HUES48 (cell line): ENCODE data around the gene SLC30A2.

ENCODE experiments used
- H3K27ac ChIP-seq: one replicate; pipeline ENCODE4 v1.7.0; 2013; ENCODE audit warnings: low read depth, low read length, inconsistent platforms
- H3K27me3 ChIP-seq: 2 replicates; pipeline ENCODE4 v1.6.1; 2013; ENCODE audit warnings: mild to moderate bottlenecking, low read length; ENCODE audit not compliant: control insufficient read depth, insufficient read depth
- H3K36me3 ChIP-seq: 2 replicates; pipeline ENCODE4 v1.6.1; 2013; ENCODE audit warnings: low read length; ENCODE audit not compliant: control insufficient read depth, insufficient read depth
- H3K4me1 ChIP-seq: 2 replicates; pipeline ENCODE4 v1.6.1; 2013; ENCODE audit warnings: mild to moderate bottlenecking, low read length; ENCODE audit not compliant: control insufficient read depth, insufficient read depth
- H3K4me3 ChIP-seq: 2 replicates; pipeline ENCODE4 v1.5.1; 2013; ENCODE audit warnings: mild to moderate bottlenecking, low read depth, low read length
- H3K9ac ChIP-seq: 2 replicates; pipeline ENCODE4 v1.6.1; 2013; ENCODE audit warnings: mild to moderate bottlenecking, low read depth, low read length, moderate library complexity
- H3K9me3 ChIP-seq: 2 replicates; pipeline ENCODE4 v1.6.1; 2013; ENCODE audit warnings: low read length; ENCODE audit not compliant: control insufficient read depth, insufficient read depth

Gene SLC30A2

DNA sequence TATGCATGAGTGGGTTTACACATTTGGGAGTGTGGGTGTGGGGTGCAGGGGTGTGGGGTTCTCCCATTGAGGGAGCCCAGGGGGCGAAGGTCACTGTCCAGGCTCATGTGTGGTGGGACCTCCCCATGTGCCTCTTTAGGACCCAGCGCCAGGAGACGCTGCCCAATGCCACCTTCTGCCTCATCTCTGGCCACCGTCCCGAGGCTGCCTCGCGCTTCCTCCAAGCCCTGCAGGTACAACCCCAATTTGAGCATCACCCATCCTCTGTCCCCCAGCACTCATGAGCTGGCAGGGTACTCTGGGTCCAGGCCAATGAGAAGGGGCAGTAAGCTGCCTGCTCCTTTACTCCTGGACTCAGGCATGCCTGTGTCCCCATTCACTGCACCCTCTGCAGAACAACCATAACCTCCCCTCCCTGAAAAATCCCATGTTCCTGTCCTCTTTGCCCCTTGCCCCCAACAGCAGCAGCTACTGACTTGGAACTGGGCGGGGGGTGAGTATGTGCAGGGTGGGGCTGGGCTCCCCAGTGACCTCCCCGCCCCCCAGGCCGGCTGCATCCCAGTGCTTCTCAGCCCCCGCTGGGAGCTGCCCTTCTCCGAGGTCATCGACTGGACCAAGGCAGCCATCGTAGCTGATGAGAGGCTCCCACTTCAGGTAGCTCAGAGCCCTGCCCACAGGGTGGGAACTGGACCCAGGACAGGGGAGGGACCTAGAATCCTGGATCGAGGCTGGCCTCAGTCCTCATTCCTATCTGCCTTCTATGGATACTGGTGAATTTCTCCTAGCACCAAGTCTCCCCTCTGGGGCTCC is 16.7 kb downstream of the SLC30A2 start:
- no peak overlapping the region for H3K4me3 ChIP-seq
- H3K36me3 ChIP-seq, result no peaks in the 10 kb centered on the region
- peaks cover 17% of the 10 kb centered on the region for H3K27me3 ChIP-seq
- H3K4me1 ChIP-seq, result no peaks in the 10 kb centered on the region
- no peak overlapping the region for H3K9ac ChIP-seq
- H3K27ac ChIP-seq, result no peak overlapping the region
- no peaks in the 10 kb centered on the region for H3K9me3 ChIP-seq

DNA sequence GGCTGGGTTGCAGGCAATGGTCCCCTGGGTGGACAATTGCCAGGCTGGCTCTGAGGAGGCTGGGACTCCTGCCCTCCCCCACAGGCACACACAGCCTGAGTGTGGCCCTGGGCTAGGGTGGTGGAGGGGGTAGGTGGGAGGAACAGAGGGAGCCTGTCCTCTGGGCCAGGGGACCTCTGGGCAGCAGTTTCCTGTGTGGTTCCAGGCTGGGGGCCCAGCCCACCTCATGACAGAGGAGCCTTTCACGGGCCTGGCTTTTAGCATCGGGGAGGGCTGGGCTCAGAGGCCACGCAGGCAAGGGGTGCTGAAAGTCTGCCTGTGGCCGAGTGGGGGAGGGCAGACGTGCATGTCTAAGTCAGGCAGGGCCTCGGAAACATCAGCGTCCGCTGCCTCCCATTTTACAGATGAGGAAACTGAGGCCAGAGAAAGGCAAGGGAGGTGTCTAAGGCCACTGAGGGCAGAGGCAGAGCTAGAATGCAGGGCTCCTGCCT is 17.4 kb downstream of the SLC30A2 start:
- no peaks in the 10 kb centered on the region for H3K9me3 ChIP-seq
- no peak overlapping the region for H3K9ac ChIP-seq
- H3K27ac ChIP-seq, result no peak overlapping the region
- H3K4me3 ChIP-seq, result no peak overlapping the region
- peaks cover 9% of the 10 kb centered on the region for H3K27me3 ChIP-seq
- H3K4me1 ChIP-seq, result no peaks in the 10 kb centered on the region
- H3K36me3 ChIP-seq, result no peaks in the 10 kb centered on the region

DNA sequence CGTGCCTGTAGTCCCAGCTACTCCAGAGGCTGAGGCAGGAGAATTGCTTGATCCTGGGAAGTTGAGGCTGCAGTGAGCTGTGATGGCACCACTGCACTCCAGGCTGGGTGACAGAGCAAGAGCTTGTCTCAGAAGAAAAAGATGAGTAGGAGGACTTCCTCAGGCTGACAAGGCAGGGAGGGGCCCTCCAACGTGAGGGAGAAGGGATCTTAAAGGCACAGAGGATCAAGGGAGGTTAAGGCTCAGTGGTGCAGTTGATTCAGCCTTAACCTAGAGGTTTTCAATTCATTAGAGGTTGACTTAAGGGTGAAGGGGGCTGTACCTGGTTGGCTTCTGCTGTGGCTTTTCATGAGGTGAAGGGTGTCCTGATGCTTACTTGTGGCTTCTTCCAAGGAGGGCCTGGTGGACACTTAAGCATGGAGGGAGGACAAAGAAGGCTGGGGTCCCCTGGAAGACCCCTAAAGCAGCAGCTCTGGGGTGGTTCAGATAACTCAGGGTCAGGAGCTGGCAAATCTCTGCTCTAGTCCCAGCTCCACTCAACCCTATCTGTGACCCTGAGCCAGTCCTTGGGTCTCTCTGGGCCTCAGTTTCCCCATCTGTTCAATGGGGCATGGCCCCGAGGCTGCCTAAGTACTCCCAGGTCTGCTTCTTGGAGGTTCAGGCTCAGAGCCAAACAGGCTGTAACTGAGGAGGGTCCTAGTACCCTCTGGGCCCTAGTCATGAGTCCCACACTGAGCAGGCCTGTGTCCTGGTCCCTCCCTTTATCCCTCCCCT is 18.0 kb downstream of the SLC30A2 start:
- H3K27ac ChIP-seq, result no peak overlapping the region
- peaks cover 4% of the 10 kb centered on the region; the same call in 1 of the 2 replicates for H3K27me3 ChIP-seq
- H3K4me3 ChIP-seq, result no peak overlapping the region
- no peaks in the 10 kb centered on the region for H3K36me3 ChIP-seq
- no peaks in the 10 kb centered on the region for H3K4me1 ChIP-seq
- no peak overlapping the region for H3K9ac ChIP-seq
- H3K9me3 ChIP-seq, result no peaks in the 10 kb centered on the region

DNA sequence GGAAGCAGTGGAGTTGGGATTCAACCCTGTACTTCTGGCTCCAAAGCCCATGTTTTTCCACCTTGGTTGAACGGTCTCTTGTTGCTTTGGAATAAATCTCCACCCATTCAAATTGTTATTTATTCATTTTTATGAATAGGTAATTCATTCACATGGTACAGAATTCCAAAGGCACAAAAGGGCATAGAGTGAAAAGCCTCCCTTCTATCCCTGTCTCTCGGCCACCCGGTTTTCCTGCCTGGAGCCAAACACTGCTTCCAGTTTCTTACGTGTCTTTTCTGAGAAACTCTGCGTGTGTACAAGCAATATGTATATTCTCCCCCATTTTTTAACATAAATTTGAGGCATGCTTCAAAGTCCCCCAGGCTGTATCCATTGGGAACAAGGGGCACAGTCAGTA is 20.4 kb downstream of the SLC30A2 start:
- Histone ChIP-seq H3K9me3 (no peaks in the 10 kb centered on the region), H3K27ac (no peak overlapping the region), H3K4me3 (no peak overlapping the region), H3K4me1 (peaks cover 9% of the 10 kb centered on the region), H3K9ac (no peak overlapping the region), H3K36me3 (no peaks in the 10 kb centered on the region), H3K27me3 (no peaks in the 10 kb centered on the region)

DNA sequence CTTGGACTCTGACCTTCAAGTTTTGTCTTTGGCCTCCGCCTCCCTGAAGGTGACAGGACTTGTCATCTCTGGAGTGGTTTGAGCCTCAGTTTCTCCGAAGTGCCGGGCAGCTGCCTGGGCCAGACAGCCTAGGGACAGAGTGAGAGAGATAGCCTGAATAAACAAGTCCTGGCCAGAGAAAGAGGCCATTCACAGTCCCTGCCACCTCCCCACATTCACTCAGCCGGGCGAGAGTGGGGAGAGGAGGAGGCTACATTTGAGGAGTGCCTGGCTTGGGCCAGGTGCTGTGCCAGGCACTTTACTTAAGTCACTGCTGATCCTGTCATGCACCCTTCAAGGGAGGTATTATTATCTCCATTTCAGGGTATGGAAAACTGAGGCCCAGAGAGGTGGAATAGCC is 20.9 kb downstream of the SLC30A2 start:
- Histone ChIP-seq H3K27ac (no peak overlapping the region), H3K36me3 (no peaks in the 10 kb centered on the region), H3K27me3 (no peaks in the 10 kb centered on the region), H3K9ac (no peak overlapping the region), H3K4me3 (no peak overlapping the region), H3K9me3 (no peaks in the 10 kb centered on the region), H3K4me1 (peaks cover 9% of the 10 kb centered on the region)

DNA sequence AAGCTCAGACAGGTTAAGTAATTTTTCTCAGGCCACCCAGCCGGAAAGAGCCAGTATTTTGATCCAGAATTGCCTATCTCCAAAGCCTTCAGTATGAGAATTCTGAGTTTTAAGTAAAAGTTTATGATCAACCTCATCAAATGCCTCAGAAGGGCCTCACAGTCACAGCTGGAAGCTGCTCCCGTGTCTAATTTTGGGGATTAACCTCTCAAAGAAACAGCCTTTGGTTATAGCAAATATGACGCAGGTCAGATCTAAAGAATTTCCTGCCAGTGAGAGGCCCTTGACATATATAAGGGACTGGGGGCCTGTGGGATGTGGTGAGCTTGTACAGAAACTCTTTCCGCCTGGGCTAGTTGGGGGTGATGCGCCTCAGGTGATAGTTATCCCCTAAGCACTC is 22.1 kb downstream of the SLC30A2 start:
- Histone ChIP-seq H3K4me1 (peaks cover 9% of the 10 kb centered on the region), H3K9ac (no peak overlapping the region), H3K27ac (no peak overlapping the region), H3K36me3 (no peaks in the 10 kb centered on the region), H3K4me3 (no peak overlapping the region), H3K9me3 (no peaks in the 10 kb centered on the region), H3K27me3 (no peaks in the 10 kb centered on the region)

DNA sequence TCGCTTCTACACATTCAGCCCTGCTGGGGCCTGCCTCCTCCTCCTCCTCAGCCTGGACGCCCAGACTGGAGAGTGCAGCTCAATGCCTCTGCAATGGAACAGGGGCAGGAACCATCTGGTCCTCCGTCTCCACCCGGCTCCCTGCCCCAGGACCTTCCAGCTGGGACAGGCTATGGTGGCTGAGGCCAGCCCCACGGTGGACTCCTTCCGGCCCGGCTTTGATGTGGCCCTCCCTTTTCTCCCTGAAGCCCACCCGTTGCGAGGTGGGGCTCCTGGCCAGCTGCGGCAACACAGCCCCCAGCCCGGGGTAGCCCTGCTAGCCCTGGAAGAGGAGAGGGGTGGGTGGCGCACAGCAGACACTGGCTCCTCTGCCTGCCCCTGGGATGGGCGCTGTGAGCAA is 22.9 kb downstream of the SLC30A2 start:
- Histone ChIP-seq H3K36me3 (no peaks in the 10 kb centered on the region), H3K27me3 (no peaks in the 10 kb centered on the region), H3K9ac (no peak overlapping the region), H3K4me1 (peaks cover 9% of the 10 kb centered on the region), H3K27ac (no peak overlapping the region), H3K4me3 (no peak overlapping the region), H3K9me3 (no peaks in the 10 kb centered on the region)

DNA sequence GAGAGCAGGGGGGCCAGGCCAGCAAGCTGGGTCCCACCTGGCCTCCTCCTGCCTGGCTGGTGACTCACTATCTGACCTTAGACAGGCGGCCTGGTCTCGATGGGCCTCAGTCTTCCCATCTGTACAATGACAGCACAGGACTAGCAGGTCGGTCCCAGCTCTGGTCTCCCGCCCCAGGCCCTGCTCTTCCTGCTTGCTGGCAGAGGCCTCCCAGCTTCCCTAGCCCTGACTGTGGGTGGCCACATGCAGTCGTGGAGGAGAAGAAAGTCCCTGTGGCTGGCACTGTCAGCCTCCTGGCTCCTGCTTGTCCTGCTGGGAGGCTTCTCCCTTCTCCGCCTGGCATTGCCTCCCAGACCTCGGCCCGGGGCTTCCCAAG is 23.5 kb downstream of the SLC30A2 start:
- Histone ChIP-seq H3K36me3 (no peaks in the 10 kb centered on the region), H3K27ac (no peak overlapping the region), H3K9me3 (no peaks in the 10 kb centered on the region), H3K4me1 (peaks cover 9% of the 10 kb centered on the region), H3K27me3 (no peaks in the 10 kb centered on the region), H3K9ac (no peak overlapping the region), H3K4me3 (no peak overlapping the region; the same call in 1 of the 2 replicates)

DNA sequence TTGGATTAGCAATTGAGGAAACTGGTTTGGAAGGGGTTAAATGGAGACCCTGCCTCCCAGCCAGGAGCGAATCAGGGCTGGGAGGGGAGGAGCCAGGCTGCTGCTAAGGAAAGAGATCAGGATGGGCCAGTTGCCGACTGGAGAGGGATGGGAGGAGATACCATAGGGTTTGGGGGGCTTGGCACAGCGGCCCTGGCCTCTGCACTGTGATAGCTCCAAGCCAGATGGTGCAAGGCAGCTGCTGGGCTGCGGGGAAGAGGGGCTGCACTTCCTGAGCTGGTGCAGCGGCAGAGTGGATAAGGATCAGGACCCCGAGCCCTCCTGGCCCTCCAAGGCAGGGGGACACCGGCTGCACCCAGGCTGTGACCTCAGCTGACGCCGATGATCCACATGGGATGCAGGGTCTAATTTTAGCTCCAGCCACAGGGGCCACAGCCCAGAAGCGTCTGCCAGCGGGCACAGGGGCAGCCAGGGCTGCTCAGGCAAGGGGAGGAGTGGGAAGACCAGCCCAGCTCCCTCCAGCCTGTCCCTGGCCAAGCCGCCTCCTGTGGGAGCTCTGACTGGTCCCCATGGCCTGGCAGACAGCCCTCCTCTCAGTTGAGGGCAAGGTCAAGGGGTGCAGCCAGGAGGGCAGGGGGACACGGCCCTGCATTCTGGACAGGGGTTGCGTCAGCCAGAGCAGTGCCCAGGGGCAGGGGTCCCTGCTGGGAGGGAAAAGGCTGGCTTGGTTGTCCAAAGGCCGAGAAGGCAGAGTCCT is 24.1 kb downstream of the SLC30A2 start, which contains the start of gene EXTL1:
Gene EXTL1, plus strand, starts transcription at position 129 of the 757 bp plus-strand sequence. CDS start 872 bp downstream, outside the sequence.
- H3K27me3 ChIP-seq, result no peaks in the 10 kb centered on the region
- peaks cover 9% of the 10 kb centered on the region for H3K4me1 ChIP-seq
- H3K4me3 ChIP-seq, result peak within 1 kb of the TSS; percentile 58
- no peak within 1 kb of the TSS for H3K27ac ChIP-seq
- H3K9ac ChIP-seq, result no peak within 1 kb of the TSS
- H3K36me3 ChIP-seq, result no peaks in the 10 kb centered on the region
- no peaks in the 10 kb centered on the region for H3K9me3 ChIP-seq

DNA sequence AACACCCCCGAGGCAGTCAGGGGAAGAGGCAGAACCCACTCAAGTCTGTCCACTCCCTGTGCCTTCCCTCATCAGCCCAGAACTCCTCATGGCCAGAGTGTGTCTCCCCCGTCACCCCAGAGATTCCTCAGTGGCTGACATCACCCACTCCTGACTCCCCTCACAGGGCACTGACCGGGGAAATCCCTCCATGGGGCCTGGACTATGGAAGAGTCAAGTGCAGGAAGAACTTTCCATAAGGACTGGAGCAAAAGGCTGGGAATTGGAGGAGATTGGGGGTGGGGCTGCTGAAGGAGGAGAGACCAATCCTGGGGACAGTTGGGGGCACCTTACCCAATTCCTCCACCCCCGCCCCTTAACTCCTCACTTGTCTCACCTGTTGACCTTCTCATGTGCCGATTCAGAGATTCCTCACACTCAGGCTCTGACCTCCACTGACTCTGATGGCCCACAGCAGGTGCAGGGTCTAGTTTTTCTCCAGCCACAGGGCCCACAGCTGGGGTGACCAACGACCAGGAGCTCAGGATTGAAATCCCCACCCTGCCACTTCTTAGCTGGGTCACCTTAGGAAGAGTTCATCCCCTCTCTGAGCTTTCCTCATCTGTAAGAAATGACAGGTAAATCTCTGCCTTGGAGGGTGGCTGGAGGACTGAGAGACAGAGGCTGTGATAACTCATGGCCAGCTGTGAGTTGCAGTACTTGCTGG is 24.8 kb downstream of the SLC30A2 start:
- Histone ChIP-seq H3K9me3 (no peaks in the 10 kb centered on the region), H3K36me3 (no peaks in the 10 kb centered on the region), H3K4me3 (no peak overlapping the region), H3K27me3 (no peaks in the 10 kb centered on the region), H3K4me1 (peaks cover 9% of the 10 kb centered on the region), H3K9ac (no peak overlapping the region), H3K27ac (no peak overlapping the region)
